NCI-H446 treated with DMSO at 0.1 percent for 48 hours (cell line): ENCODE results near the gene MRPL1.

Source experiments
- DNase-seq: peaks from one replicate; lab custom pipeline; 2025; lab: John Stamatoyannopoulos, UW

The MRPL1 gene

DNA sequence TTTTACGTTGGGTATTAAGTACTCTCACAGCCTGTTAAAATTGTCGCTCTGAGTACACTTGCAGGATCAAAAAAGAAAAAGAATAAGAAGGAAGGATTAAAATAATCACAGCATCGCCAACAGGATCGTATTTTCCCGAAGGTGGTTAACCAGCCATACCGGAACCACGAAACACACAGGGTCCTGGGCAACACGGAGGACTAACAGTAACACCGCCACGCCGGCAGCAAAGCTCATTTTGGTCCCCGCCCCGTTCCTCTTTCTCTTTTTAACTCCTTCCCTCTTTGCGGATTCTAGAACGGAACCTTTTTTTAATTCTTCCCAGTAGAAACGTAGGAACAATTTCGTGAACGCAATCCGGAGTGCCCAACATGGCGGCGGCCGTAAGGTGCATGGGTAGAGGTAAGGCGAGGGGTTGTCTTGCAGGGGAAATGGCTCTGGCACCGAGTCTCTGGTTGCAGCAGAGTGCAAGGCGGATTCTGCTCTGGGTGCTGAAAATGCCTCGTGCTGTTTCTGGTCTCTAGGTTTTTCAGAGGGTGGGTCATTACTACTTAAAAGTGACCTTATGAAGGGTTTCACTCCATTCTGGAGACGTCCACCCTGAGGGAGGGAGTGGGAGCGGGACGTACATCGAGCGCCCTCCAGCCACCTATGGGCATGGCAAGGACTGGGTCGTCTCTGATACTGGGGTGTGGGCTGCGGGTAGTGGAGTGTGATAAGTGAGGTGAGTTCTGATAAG, at the start of gene MRPL1:
TSS of gene MRPL1 (plus strand) at position 353 of the 739 bp plus-strand sequence. CDS start at position 372, 19 bp downstream.
- peak; percentile 92 for DNase-seq

- DNase-seq: no peak
These were observed 47.0 kb upstream of the MRPL1 start for GRCh38 chr4:77815636-77816035.

GRCh38 chr4:77816546-77816945, 46.1 kb upstream of the MRPL1 start:
- no peak for DNase-seq

DNA sequence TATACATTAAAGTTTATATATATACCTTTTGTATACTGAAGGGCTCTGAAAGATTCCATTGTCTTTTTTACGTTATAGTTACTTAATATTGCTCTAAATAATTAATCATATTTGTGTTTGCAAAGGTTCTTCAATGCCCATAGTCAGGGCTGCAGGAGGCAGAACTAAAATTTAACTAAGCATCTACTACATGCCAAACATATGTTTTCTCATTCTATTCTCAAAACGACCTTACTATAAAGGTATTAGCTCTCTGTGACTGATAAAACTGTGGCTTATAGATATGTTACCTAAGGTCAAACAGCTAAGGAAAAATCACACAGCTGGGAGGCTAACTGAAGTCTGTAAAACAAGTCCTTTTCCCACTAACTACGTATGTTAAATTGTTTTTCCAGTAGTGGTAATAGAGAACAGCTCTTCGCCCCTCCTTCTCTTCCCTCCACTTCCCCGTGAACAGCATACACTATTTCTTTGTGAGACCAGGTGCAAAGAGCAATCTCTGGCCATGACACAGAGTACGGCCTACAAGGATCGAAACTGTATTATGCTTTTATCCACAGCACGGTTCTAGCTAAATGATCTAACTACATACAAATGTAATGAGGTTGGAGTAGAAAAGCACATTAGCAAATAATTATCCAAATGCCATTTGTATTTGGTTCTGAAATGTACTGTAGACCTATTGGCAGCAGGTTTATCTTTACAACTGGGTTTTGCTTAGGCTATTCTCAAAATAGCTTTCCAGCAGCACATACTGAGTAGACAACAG, 45.1 kb upstream of the MRPL1 start:
- DNase-seq: no peak

GRCh38 chr4:77818073-77818601, 44.5 kb upstream of the MRPL1 start:
- peak; percentile 46 for DNase-seq

GRCh38 chr4:77818602-77819403, 43.8 kb upstream of the MRPL1 start, which contains the start of gene CNOT6L:
TSS of gene CNOT6L (minus strand) at chr4:77819368. CDS start at chr4:77819308, 60 bp downstream.
- DNase-seq: no peak

GRCh38 chr4:77819404-77819842, 43.2 kb upstream of the MRPL1 start:
- DNase-seq: no peak

GRCh38 chr4:77819843-77820648, 42.6 kb upstream of the MRPL1 start:
- DNase-seq: peak; percentile 47

DNA sequence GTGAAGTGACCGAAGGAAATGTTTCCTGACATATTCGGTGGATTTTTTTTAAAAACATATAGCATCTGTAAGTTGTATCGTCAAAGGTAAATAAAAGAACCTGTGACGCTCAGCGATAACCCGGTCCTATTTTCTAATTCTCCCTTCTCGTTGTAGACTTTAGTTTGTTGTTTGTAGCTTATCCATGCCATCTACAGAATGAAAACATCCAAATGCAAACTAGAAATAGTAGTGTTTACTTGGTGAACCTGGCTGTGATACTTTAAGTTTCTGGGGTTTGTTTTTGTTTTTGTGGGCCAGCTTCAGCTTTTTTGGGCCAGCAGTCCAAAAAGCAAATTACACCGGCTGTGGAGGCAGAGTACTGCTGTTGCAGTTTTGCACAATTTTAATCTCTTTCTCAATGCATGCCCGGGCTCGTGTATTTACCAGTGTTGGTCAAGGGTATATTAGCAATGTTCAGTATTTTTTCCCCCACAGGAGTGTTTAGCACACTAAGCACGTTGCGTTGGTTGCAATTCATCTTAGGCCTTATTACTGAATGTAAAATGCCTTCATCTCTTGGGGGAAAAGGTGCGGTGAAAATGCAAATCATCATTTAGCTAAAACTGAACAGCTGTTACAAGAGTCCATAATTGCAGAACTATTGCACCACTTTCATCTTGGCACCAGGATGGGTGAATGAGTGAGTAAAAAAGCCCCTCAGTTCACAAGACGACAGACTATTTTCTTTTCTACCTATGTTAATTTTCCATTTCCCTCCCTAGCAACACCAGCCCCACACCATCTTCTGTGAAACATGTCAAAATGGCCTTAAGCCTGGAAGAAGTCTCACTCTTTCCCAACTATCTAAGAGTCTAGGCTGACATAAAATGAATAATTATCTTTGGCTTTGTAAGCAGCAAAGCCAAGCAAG, 41.7 kb upstream of the MRPL1 start:
- DNase-seq: no peak

DNA sequence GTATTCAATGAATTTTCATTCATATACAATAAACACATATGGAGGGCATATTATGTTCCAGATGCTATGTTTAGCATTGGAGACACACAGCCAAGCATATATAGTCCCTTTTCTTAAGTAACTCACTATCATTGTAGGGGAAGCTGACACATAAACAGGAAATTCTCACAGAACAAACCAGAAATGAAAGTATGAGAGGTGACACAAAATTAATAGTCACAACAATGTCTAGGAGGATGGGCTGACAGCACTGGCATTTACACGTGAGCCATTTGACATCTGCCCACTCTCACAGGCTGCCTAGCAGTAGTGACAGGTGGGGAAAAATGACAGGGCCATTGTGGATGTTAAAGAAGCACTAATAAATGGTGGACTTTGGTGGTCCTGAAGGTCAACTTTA, 40.9 kb upstream of the MRPL1 start:
- DNase-seq: no peak

DNA sequence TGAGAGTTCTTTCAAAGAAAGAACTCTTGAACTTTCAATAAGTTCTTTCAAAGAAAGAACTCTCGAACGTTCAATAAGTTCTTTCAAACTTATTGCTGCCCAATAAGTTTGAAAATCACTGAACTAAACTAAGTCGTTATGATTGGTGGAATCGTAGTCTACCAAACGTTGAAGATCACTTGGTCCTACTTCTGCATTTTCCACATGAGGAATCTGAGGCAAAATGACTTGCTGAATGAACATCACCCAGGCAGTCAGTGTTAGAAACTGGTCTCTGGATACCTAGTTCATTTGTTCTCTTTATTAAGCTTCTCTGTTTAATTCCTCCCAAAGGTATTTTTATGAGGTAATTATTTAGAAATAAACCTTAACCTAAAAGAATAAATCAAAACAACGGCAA, 36.4 kb upstream of the MRPL1 start:
- DNase-seq: no peak

- DNase-seq: no peak
These were observed 35.3 kb upstream of the MRPL1 start for GRCh38 chr4:77827343-77827742.

GRCh38 chr4:77833126-77833724, 29.4 kb upstream of the MRPL1 start:
- no peak for DNase-seq

- no peak for DNase-seq
These were observed 28.2 kb upstream of the MRPL1 start for GRCh38 chr4:77834403-77834802.

DNA sequence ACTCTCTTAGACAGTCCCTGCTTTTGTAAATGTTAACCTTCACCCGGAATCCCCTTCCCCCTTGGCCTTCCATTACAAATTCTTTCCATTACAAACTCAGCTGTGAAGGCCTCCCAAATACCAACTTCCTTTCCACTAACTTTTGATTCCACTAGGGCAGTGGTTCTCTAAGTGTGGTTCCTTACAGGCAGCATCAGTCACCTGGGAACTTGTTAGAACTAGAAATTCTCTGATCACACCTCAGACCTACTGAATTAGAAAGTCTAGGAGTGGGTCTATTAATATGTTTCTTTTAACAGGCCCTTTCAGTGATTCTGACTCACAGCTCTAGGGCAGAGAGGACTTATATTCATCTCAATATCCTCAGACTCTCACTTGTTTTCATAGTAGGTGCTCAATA, 19.0 kb upstream of the MRPL1 start:
- no peak for DNase-seq

- no peak for DNase-seq
These were observed 18.3 kb upstream of the MRPL1 start for GRCh38 chr4:77844363-77844762.

- no peak for DNase-seq
These were observed 17.2 kb upstream of the MRPL1 start for GRCh38 chr4:77845400-77845799.

DNA sequence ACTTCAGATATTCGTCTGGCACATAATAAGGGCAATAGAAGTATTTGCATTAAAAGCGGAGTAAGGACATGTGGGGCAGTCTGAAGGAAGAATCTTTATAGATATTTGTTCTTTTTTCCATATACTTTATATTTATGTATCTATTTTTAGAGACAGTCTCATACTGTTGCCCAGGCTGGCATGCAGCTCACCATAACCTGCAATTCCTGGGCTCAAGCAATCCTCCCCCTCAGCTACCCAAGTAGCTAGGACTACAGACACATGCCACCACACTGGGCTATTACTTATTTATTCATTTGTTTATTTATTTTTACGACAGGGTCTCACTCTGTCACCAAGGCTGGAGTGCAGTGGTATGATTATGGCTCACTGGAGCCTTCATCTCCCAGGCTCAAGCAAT, 16.7 kb upstream of the MRPL1 start:
- DNase-seq: no peak

GRCh38 chr4:77848508-77848907, 14.1 kb upstream of the MRPL1 start:
- DNase-seq: no peak
